ENCODE data around the gene OR51M1.

The OR51M1 gene

GRCh38 chr11:5369789-5370188, 13.8 kb upstream of the OR51M1 start:
- no peaks in the 10 kb centered on the region for H3K4me1 ChIP-seq
- TF ChIP-seq CTCF (IDR thresholded peaks at IDR 0.05; ENCODE audit: low read depth, low read length), result no peak
- H3K9me3 ChIP-seq, result no peaks in the 10 kb centered on the region
- H3K27me3 ChIP-seq, result no peaks in the 10 kb centered on the region
- H3K36me3 ChIP-seq, result no peaks in the 10 kb centered on the region
- no peak for DNase-seq
- no peak overlapping the region for H3K4me3 ChIP-seq (ENCODE audit: low read depth, low read length)

GRCh38 chr11:5380740-5381342, 2.8 kb upstream of the OR51M1 start:
- Histone ChIP-seq H3K4me3 (ENCODE audit: low read depth, low read length) (no peak overlapping the region), H3K36me3 (no peaks in the 10 kb centered on the region), H3K9me3 (no peaks in the 10 kb centered on the region), H3K27me3 (no peaks in the 10 kb centered on the region), H3K4me1 (no peaks in the 10 kb centered on the region)
- TF ChIP-seq CTCF (IDR thresholded peaks at IDR 0.05; ENCODE audit: low read depth, low read length), result peak; percentile 67
- peak; percentile 30 for DNase-seq

- Histone ChIP-seq H3K9me3 (no peaks in the 10 kb centered on the region), H3K27me3 (no peaks in the 10 kb centered on the region), H3K4me3 (ENCODE audit: low read depth, low read length) (no peak overlapping the region), H3K36me3 (no peaks in the 10 kb centered on the region), H3K4me1 (no peaks in the 10 kb centered on the region)
- no peak for DNase-seq
- TF ChIP-seq CTCF (IDR thresholded peaks at IDR 0.05; ENCODE audit: low read depth, low read length), result no peak
These were observed 723 bp downstream of the OR51M1 start for GRCh38 chr11:5384335-5384734.

GRCh38 chr11:5390210-5390609, 6.6 kb downstream of the OR51M1 start:
- Histone ChIP-seq H3K4me1 (no peaks in the 10 kb centered on the region), H3K9me3 (no peaks in the 10 kb centered on the region), H3K4me3 (ENCODE audit: low read depth, low read length) (no peak overlapping the region), H3K36me3 (no peaks in the 10 kb centered on the region), H3K27me3 (no peaks in the 10 kb centered on the region)
- DNase-seq, result no peak
- TF ChIP-seq CTCF (IDR thresholded peaks at IDR 0.05; ENCODE audit: low read depth, low read length), result no peak

- no peak for TF ChIP-seq CTCF (IDR thresholded peaks at IDR 0.05; ENCODE audit: low read depth, low read length)
These were observed 10.5 kb downstream of the OR51M1 start for GRCh38 chr11:5394091-5394490.

GRCh38 chr11:5398936-5399335, 15.3 kb downstream of the OR51M1 start:
- TF ChIP-seq CTCF (IDR thresholded peaks at IDR 0.05; ENCODE audit: low read depth, low read length), result no peak
- H3K4me3 ChIP-seq (ENCODE audit: low read depth, low read length), result no peak overlapping the region
- DNase-seq, result no peak
- H3K36me3 ChIP-seq, result no peaks in the 10 kb centered on the region
- no peaks in the 10 kb centered on the region for H3K9me3 ChIP-seq
- no peaks in the 10 kb centered on the region for H3K4me1 ChIP-seq
- H3K27me3 ChIP-seq, result no peaks in the 10 kb centered on the region

More at GRCh38 chr11:5394091-5394490, 10.5 kb downstream of the OR51M1 start:
- DNase-seq, result no peak
- H3K4me1 ChIP-seq, result no peaks in the 10 kb centered on the region
- H3K27me3 ChIP-seq, result no peaks in the 10 kb centered on the region
- no peak overlapping the region for H3K4me3 ChIP-seq (ENCODE audit: low read depth, low read length)
- no peaks in the 10 kb centered on the region for H3K9me3 ChIP-seq
- no peaks in the 10 kb centered on the region for H3K36me3 ChIP-seq

All from BE2C (cell line).